HL-60 (cell line): ENCODE results near the gene LLPH.

Experiments
- GABPA ChIP-seq: IDR thresholded peaks from 2 replicates; pipeline ENCODE4 v1.6.1; 2012; ENCODE audit warnings: low read depth
- POLR2AphosphoS5 ChIP-seq: IDR thresholded peaks from 2 replicates; pipeline ENCODE4 v1.6.1; 2012; ENCODE audit warnings: low read depth
- SPI1 ChIP-seq: IDR thresholded peaks from 2 replicates; pipeline ENCODE4 v1.6.1; 2012; ENCODE audit warnings: low read depth, mild to moderate bottlenecking, borderline replicate concordance
- TF ChIP-seq, protein P1 (sequence below): IDR thresholded peaks from one replicate; pipeline ENCODE4 v1.5.1; 2011; ENCODE audit warnings: low read length, control low read depth, inconsistent platforms; ENCODE audit not compliant: insufficient read depth
- TF ChIP-seq, protein P2 (sequence below): IDR thresholded peaks from 2 replicates; pipeline ENCODE4 v1.6.1; 2012; ENCODE audit warnings: low read depth; ENCODE audit not compliant: insufficient replicate concordance

DNA sequence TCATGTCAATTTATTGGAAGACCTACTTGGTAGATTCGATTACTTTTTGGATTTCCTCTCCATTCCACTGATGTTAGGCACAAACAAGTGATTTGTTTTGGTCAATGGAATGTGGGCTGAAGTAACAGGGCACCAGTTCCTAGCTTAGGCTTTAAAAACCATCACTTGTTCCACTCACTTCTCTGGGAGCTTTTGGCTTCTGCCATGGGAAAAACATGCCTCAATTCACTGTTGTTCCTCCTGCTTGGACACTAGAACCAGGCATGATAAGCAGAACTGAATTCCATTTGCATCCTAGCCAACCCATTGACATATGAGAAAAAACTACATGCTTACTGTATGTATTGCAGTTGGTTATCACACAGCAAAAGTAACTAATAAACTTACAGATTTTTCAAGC, 47.8 kb downstream of the LLPH start:
- TF ChIP-seq, protein P1, sequence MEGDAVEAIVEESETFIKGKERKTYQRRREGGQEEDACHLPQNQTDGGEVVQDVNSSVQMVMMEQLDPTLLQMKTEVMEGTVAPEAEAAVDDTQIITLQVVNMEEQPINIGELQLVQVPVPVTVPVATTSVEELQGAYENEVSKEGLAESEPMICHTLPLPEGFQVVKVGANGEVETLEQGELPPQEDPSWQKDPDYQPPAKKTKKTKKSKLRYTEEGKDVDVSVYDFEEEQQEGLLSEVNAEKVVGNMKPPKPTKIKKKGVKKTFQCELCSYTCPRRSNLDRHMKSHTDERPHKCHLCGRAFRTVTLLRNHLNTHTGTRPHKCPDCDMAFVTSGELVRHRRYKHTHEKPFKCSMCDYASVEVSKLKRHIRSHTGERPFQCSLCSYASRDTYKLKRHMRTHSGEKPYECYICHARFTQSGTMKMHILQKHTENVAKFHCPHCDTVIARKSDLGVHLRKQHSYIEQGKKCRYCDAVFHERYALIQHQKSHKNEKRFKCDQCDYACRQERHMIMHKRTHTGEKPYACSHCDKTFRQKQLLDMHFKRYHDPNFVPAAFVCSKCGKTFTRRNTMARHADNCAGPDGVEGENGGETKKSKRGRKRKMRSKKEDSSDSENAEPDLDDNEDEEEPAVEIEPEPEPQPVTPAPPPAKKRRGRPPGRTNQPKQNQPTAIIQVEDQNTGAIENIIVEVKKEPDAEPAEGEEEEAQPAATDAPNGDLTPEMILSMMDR: no peak
- TF ChIP-seq POLR2AphosphoS5 (no peak), GABPA (no peak), SPI1 (no peak)
- TF ChIP-seq, protein P2, sequence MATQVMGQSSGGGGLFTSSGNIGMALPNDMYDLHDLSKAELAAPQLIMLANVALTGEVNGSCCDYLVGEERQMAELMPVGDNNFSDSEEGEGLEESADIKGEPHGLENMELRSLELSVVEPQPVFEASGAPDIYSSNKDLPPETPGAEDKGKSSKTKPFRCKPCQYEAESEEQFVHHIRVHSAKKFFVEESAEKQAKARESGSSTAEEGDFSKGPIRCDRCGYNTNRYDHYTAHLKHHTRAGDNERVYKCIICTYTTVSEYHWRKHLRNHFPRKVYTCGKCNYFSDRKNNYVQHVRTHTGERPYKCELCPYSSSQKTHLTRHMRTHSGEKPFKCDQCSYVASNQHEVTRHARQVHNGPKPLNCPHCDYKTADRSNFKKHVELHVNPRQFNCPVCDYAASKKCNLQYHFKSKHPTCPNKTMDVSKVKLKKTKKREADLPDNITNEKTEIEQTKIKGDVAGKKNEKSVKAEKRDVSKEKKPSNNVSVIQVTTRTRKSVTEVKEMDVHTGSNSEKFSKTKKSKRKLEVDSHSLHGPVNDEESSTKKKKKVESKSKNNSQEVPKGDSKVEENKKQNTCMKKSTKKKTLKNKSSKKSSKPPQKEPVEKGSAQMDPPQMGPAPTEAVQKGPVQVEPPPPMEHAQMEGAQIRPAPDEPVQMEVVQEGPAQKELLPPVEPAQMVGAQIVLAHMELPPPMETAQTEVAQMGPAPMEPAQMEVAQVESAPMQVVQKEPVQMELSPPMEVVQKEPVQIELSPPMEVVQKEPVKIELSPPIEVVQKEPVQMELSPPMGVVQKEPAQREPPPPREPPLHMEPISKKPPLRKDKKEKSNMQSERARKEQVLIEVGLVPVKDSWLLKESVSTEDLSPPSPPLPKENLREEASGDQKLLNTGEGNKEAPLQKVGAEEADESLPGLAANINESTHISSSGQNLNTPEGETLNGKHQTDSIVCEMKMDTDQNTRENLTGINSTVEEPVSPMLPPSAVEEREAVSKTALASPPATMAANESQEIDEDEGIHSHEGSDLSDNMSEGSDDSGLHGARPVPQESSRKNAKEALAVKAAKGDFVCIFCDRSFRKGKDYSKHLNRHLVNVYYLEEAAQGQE: no peak
